Loucy (cell line): ENCODE results near the gene SH3PXD2A.

ENCODE experiments used
- CTCF ChIP-seq: fragments of 200-600 bp; sonication (generic); conservative IDR thresholded peaks from 2 replicates; pipeline ENCODE4 v1.5.1; 2014; ENCODE audit warnings: mild to moderate bottlenecking, antibody characterized with exemption, low read length
- EZH2phosphoT487 ChIP-seq: fragments of 200-600 bp; IDR thresholded peaks from 2 replicates; pipeline ENCODE4 v1.6.1; 2018; ENCODE audit warnings: antibody characterized with exemption, mild to moderate bottlenecking, moderate library complexity, borderline replicate concordance

GRCh38 chr10:103648636-103649532, 206.5 kb downstream of the SH3PXD2A start:
- TF ChIP-seq CTCF (no peak), EZH2phosphoT487 (no peak)
